H1 (cell line): ENCODE results near the gene TAF15. TPM values are rescaled to one million over a fixed set of nuclear protein-coding genes. Genes with fewer than 3 reads are reported as not detected.

Source experiments
- EP300 ChIP-seq, 2 experiments: IDR thresholded peaks; 1 replicate in 1 of 2; 2 replicates in 1 of 2; pipeline ENCODE4 v1.6.1; 2011 to 2012; ENCODE audit warnings: low read depth in 2 of 2, low read length in 2 of 2, mild to moderate bottlenecking in 2 of 2, borderline replicate concordance in 1 of 2, inconsistent platforms in 1 of 2, moderate library complexity in 1 of 2
- NRF1 ChIP-seq: IDR thresholded peaks from 2 replicates; pipeline ENCODE4 v1.6.1; 2011; ENCODE audit warnings: mild to moderate bottlenecking, low read depth, low read length, improper control_type of control experiment
- polyA plus RNA-seq, 7 experiments: library from polyadenylated mRNA; depleted of rRNA in 3 of 7; stranded (reverse) in 5 of 7; unstranded in 2 of 7; fragments of >200 nt in 5 of 7; fragments of 200-250 nt in 2 of 7; gene quantifications; 1 replicate in 5 of 7; 2 replicates in 1 of 7; 4 replicates in 1 of 7; pipeline versions ENCODE4 v1.2.1 to v1.2.3, GENCODE V29; 2011 to 2013; ENCODE audit warnings: missing spikeins in 2 of 7, mixed read lengths in 2 of 7
- total RNA-seq: library from RNA; stranded (reverse); fragmentation: NEBNext Ultra II Directional; extraction: Animal tissue kit (Norgen Biotek cat#: 25700); gene quantifications from 2 replicates; pipeline ENCODE4 v1.2.1, GENCODE V29; 2021

Gene TAF15
- total and polyA plus RNA-seq, 2 of the 8 experiments (the other 6 are each of a cell fraction or from before 2014, with no cell fraction given), result 80.1 to 338 TPM

DNA sequence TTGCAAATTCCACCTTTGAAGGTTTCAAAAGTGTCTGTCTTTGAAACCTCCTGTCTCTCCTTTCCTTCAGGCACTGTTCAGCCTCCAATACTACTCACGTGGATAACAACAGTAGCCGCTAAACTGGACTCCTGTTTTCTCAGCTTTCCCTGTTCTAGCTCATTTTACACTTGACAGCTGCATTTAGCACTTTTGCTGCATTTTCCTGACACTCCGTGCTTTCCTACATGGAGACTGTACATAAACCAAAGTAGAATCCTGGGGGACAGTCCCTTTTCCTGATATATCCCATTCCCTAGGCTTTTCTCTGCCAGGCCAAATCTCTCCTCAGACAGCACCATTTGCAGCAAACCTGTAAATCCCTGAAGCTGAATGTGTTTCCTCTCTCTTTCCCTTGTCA lies 67.2 kb downstream of the TAF15 start (continued):
- TF ChIP-seq EP300 (IDR thresholded peaks at IDR 0.05; ENCODE audit: borderline replicate concordance in 1 of 2, low read depth in 2 of 2, low read length in 2 of 2), result no peak
- TF ChIP-seq NRF1, result no peak
